Cortex of kidney (tissue), 1 donor: ENCODE data around the gene SLC16A8.

ENCODE experiments used
- DNase-seq: peaks from one replicate; lab custom pipeline; 2025; lab: John Stamatoyannopoulos, UW

Gene SLC16A8

DNA sequence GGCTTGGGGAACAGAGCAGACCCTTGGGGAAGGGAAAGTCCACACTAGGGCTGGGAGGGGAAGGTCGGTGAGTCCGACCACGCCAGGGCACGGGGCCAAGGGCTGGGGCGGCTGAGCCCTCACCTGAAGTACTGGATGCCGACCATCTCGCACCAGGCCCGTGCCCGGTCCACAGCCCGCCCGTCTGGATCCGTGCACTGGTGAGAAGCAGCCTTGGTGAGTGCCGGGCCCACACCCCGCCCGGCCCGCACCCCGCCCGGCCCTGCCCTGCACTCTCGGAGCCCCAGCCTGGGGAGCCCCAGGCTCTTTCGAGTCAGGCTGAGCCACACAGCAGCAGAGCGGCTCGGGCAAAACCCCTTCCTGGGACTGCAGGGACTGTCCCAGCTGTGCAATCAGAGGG is 28.4 kb upstream of the SLC16A8 start:
- DNase-seq = no peak

DNA sequence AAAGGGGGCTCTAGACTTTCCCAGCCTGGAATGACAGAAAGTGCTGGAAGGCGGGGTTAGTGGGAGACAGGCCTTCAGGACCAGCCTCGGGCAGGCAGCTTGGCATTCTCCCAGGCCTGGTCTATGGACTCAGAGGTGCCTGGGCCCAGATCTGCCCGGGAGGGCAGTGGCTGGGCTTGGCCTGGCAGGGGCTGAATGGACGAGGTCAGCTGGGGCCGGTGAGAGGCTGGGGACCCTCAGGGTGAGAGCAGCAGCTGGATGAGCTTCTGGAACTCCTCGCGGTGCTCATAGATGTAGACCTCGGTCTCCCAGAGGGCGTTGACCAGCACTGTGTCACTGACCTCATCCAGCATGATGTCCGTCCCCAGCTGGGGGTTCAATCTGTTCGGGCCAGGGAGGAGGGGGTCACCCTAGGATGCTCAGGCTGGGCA is 28.0 kb upstream of the SLC16A8 start:
- no peak for DNase-seq

DNA sequence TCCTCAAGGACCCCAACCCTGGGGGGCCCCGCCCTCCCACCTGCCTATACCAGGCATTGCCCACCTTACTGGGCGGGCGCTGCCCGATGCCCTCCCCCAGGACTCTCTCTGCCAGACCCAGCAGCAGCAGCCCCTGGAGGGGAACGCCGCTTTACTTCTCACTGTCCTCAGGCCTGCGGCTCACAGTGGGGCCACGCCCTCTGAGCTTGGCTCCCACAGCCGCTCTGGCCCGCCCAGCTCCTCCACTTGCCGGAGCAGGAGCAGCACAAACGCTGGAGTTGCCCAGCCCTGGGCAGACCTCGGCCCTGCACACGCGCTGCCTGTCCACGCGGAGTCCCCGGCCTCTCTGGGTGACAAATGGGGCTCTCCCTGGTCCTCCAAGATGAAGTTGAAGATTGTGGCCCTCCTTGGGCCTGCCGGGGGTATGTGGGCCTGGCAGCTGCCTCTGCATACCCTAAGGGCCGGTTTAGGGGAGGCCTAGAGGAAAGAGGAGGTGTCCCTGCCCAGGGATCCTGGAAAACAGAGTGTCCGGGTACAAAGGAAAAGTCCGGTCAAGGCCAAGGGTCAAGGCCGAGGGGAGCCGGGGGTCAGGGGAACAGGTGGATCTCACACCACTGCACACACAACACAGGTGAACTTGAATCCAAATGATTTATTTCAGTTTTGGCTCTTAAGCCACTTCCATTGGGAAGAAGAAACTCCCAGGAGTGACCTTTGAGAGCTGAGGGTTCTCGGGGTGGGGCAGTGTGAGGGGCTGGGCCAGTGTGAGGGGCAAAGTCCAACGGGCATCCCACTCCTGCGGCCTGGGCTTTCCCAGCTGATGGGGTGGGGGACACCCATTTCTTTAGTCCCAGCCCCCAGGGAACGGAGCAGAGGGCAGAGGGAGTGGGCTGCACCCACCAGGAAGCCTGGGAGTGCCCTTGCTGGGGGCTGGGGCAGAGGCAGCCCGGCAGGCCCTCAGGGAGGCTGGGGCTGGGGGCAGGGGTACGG is 27.2 kb upstream of the SLC16A8 start:
- DNase-seq = no peak

DNA sequence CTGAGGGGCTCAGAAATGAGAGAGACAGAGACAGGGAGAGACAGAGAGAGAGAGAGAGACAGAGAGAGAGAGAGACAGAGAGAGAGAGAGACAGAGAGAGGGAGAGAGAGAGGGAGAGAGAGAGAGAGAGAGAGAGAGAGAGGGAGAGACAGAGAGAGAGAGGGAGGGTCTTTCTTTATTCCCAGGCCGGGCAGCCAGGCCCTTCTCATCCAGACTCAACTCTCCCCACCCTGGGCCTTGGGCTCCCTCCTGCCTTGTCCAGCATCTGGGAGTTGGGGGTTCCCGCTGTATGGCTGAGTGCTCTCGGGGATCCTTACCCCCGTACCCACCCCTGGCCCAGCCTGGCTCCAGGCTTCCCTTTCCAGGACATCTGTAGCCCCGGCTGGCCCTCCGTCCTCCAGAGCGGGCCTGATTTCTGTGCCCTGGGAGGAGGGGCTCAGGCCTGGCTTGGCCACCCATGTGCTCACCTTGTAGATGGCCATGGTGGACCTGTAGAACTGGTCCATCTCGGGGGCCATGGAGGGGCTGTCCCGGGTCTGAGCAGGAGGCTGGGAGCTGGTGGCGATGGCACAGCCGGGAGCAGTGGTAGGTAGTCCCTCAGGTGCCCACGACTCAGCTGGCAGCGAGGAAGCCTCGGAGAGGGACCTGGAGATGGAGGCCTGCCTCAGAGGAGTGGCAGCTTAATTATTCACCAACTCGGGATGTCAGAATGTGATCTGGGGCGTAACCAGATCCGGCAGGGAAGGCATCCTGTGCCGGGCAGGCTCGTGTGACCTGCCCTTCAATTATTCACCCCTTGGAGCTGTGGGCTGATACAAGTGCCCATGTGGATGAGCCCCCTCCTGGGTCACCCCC is 26.3 kb upstream of the SLC16A8 start, which contains the start of gene BAIAP2L2:
BAIAP2L2 (minus strand) TSS at position 677 of the 855 bp plus-strand sequence; CDS start at position 518, 159 bp downstream.
- DNase-seq = no peak

DNA sequence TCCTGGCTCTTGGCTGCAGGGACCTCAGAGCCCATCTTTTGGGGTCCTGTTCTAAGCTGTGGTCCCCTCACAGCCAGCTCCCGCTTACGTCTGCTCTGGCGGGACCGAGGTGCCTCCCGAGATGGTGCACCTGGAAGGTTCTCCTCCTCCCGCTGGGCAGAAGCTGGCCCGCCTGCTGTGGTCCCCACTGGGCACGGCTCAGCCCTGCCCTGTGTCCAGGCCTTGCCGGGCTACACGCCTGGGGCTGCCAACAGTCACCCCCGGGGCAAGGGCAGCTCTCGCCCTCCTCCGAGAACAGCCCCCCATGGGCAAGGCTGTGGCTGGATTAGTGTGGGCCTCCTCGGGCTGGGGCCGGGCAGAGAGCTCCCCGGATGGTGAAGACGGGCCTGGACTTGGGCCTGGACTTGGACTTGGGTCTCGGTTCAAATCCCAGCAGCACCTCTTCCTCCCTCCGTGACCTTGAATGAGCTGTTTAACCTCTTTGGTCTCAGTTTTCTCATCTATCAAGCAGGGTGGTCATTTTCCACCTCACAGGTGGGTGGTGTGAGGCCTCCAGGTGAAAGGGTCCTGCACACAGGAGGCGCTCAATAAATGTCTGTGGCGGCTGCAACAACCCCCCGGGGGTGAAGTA is 25.5 kb upstream of the SLC16A8 start:
- DNase-seq = no peak

DNA sequence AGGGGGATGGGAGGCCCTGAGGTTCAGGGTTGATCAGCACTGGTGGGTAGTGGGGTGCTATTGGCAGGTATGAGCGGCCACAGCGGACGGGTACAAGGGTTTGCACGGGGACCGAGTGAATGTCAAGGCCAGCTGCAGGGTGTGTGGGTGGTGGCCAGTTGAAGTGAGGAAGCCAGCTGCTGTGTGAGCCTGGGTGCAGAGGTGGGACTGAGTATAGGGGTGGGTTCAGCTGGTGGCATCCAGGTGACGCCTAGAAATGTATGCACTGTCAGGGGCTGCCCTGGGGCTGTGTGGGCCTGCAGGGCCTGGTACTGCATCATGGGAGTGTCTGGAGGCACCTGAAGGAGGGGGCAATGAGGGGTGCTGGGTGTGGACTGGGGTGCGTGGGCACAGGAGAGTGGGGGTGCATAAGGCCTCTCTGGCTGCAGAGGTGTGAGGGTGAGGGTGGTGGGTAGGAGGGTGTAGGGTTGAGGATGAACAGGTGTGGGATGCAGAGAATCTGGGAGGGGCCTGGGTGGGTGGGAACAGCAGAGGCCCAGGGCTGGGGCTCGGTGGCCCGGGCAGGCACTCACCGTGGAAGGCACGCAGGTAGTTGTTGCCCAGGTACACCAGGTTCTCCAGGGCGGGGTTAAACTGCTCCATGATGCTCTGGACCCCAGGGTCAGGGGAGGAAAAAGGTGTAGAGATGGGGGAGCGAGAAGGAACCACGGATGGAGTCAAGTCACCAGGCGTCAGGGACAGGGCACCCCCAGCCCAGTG is 24.8 kb upstream of the SLC16A8 start:
- no peak for DNase-seq

DNA sequence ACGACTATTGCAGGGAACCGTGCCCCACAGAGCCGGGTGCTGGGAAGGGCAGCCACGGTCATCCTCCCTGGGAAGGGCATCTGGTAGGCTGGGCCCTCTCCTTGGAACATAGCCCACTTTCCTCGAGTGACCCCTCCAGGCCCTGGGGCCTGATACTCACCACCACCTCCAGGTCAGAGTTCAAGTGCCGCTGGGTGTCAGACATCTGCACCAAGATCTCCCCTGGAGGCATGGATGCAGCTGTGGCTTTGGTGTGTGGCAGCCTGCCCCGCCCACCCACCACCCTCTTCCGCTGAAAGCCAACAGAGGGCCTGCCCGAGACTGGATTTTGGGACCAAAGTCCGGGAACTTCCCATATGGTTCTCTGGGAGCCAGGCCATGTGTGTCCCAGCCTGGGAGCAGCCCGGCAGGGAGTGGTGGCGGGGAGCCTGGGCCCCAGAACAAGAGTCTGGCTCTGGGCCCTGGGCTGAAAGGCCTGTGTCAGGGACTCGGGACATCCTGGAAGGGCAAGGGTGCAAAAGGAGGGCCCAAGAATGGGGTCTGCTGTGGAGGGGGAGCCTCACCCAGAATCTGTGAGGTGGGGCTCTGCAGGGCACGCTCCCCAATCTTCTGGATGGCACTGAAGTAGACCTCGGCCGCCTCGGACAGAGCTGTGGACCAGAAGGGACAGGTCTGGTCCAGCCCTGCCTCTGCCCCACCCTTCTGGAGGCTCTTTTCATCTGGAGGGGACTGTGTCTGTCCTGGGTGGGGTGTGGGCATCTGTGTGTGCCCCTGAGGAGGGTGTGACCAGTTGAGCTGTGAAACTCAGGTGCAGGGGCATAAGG is 23.9 kb upstream of the SLC16A8 start:
- no peak for DNase-seq

DNA sequence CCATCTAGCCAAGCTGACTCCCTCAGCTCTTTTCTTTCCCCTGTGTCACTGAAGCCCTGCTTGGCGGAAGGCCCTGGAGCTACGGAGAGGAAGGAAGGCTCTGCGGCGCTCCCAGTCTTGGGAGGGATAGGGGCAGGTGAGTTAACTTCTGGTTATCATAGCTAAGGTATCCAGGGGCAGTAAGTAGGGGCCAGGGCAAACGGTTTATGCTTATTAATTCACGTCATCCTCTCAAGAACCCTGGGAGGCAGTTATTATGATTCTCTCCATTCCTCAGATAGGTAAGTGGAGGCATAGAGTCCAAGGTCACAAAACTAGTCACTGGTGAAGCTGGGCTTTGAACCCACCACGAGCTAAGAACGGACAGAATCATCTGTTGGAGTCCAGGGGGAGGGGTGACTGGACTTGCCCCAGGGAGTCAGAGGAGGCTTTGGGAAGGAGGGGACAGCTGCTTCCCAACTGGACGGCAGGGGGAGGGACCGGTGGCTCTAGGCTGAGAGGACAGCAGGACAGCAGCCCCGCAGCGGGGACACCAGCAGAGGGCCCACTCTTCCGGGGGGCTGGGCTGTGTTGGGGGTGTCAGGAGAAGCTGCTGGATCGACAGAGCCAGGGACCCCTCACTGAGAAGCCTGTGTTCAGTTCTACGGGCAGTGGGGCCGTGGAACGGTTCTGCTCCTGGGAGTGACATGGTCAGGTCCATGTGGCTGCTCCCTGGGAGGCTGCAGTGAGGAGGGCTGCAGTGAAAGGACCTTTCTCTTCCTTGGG is 23.0 kb upstream of the SLC16A8 start:
- DNase-seq = no peak

DNA sequence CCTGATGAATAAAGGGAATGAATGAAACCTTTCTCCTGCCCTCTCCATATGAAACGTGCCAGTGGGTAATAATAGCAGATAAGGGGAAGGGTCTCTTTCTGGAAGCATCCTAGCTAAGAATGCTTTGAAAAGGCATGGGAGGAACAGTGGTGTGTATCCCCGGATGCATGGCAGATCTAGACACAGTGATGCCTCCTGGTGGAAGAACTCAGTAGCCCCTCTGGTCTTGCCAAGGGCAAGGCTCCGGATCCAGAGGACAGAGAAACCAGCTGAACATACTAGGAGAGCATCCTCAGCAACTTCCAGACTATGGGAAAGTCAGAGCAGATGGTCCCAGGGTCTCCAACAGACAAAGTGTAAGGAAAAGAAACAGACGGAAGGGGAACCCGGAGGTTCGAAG is 20.1 kb upstream of the SLC16A8 start:
- DNase-seq = no peak

DNA sequence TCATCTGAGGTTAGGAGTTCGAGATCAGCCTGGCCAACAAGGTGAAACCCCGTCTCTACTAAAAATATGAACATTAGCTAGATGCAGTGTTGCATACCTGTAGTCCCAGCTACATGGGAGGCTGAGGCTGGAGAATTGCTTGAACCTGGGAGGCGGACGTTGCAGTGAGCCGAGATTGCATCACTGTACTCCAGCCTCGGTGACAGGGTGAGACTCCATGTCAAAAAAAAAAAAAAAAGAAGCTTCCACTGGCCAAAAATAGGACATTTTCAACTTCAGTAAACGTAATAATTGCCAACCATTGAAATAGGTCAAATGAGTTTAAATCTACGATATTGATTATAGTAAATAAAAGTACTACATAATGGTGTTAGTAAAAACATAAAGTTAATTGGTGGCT is 19.7 kb upstream of the SLC16A8 start:
- DNase-seq = no peak

DNA sequence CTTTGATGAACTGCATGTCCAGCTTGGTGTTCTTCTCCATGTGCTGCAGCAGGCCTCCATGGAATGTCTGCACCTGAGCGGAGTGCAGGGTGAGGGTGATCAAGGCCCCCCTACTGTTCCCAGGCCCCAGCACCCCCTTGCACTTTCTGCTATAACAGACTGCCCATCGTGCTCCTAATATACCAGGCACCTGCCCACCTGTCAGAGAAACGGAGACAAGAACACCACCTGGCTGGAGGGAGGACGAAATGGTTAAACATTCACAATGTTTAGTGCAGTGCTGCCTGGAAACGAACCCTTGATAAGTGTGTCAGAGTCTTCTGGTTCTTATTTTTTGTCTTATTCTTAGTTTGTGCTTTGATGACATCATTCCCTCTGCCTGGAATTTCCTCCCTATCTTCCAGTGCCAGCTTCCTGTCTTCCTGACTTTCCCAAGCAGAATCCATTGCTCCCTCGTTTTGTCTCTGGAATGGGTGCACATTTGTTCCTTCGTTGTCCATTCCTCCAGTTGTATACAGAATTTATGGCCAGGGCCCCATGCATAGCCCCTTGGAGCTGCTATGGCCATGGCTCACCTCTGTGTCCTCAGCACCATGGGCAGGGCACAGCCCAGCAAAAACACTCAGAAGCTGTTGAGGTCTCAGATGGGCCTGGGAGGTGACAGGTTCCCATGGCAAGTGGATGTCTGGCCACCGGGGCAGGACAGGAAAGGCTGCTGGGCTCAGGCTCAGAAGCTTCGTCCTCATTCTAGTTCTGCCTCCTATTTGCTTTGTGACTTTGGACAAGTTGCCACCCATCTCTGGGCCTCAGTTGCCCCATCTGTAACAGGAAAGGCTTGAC is 14.6 kb upstream of the SLC16A8 start:
- no peak for DNase-seq

DNA sequence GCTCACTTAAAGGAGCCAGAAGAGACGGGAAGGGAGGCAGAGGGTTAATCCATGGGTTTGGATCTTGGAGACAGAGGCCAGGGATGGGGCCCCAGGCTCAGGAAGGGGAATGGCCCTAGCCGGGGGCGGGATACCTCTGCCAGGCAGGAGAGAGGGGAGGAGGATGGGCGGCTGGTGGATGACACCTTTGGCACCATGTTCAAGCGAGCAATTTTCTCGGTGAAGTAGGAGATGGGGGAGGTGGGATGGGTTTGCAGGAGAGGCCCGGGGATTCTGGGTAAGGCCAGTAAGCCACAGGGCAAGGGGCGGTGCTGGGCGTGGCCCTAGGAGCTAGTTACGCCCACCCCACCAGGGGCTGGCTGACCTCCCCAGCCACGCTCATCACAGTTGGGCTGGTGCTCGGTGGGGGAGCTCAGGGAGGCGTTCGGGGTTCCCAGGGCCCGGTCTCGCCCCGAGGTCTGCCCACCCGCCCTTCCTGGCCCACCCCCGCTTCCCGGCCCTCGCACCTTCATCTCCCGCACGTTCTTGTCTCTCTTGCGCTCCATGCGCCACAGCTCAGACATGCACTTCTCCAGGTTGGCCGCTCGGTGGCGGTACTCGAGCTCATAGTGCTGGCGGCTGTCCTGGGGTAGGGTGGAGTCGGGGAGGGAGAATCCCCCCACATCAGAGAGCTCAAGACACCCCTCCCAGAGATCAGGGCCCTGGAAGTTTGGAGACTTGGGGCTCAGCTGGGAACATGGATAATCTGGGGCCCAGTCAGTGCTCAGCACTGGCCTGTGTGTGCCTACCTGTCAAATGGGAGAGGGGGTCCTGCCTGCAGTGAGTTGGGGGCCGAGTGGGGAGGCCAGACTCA is 13.8 kb upstream of the SLC16A8 start:
- no peak for DNase-seq

DNA sequence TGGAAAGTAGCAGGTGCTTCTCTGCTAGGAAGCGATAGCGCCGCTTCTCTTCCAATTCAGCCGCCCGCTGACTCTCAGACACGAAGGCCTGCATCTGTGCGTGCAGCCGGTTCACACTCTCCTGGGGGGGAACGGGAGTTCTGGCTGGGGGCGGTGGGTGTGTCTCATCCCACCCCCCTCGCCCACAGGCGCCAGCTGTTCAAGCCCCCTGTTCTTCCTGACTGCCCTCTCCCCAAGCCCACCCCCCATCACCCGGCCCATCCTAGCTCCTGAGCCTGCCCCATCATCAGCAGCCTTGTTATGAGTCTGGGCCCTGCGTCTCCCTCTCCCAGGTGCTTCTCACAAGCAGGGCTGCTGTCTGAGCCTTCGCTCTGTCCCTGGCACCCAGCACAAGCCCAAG is 13.1 kb upstream of the SLC16A8 start:
- DNase-seq = no peak

DNA sequence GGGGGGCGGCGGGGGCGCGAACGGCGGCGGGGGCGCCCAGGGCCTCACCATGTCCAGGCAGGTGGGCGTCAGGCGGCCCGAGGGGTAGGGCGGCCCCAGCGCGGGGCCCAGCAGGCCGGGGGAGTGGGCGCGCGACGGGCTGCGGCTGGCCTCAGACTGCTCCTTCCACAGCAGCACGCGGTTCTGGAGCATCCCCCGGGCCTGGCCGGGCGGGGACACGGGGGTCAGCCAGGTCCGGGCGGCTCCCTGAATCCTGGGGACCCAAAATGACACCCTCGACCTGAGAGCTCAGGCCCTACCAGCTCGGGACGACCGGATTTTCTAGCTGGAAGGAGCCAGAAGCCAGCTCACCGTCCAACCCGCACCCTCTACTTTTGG is 5.5 kb upstream of the SLC16A8 start:
- DNase-seq = no peak

DNA sequence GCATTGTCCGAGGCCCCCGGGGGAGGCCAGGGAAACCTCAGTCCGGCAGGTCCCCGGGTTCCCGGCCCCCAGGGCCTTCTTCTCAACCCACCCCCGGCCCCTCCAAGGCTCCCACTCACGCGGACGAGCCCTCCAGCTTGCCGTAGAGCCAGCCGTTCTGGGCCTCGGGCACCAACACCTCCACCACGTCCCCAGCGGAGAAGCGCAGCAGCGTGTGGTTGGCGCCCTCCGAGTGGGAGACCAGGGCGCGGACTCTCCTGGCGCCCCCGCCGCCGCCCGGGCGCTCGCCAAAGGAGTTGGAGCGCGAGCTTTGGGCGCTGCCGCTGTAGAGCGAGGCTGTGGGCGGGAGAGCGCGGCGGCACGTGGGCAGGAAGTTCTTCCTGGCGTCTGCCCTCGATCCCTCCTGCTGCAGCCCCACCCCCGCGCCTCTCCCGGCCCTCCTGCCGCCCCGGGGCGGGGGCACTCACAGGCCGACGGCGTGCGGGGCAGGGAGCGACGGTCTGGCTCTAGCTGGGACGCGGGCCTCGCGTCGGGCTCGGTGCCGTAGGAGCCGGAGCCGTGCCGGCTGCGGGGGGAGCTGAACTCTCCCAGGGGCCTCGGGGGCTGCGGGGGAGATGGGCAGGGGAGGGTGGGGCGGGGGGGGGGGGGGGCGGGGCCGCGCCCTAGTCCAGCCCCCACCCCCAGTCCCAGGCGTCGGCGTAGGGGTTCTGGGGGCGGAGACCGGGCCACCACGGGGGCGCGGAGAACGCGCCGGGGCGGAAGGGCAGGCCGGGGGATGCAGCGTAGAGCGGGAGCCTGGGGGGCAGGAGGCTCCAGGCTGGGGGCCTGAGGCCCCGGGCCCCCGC is 4.9 kb upstream of the SLC16A8 start:
- no peak for DNase-seq

DNA sequence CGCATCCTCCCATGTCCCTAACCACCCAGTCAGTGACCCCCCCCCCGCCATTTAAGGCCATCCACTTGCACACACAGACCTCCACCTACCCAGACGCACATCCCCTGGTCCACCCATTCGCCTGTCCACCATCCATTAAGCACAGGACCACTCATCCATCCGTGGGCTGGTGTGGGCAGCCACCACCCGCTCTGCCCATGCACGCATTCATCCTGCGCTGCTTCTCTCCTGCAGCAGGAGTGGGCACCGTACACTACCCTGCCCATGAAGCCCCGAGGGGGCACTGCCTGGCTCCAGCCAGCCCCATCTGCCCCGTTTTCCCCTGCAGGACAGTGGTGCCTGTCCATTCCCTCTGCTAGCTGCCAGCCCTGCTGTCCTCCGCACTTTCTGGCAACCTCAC is 3.9 kb upstream of the SLC16A8 start:
- no peak for DNase-seq

DNA sequence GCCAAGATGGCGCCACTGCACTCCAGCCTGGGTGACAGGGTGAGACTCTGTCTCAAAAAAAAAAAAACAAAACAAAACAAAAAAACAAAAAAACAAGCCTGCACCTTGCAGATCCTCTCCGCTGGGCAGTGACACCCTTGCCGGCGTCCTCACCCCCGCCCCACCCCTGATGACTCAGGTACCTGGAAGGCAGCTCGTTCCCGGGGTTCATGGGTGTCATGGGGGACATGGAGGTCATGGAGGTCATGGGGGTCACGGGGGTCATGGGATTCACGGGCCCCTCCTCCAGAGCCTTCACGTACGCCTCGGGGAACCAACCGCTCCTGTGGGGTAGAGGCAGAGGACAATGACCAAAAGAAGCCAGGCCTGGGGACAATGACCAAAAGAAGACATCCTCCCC is 3.0 kb upstream of the SLC16A8 start:
- DNase-seq = no peak
